ENCODE results near the gene SMCO2.

SMCO2 gene

DNA sequence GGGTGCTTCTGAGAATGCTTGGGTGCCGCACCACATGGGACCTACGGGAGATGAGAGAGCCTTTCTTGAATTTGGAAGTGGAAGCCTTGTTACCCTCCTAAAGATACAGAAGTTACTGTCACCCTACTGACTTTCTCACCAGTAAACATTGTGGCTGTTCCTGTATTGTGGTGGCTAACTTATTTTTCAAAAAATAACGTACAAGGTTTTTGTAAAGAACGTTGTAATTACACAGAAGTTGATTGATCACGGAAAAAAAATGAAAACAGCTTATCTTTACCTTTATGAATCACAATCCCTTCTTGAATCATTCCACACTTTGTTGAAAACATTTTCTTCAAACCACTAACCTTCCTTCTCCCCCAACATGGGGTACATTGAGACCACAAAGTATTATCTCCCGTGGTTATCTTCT lies 55.5 kb downstream of the SMCO2 start:
- DNase-seq, result no peak

GRCh38 chr12:27504507-27504906 lies 58.0 kb downstream of the SMCO2 start:
- DNase-seq, result no peak

DNA sequence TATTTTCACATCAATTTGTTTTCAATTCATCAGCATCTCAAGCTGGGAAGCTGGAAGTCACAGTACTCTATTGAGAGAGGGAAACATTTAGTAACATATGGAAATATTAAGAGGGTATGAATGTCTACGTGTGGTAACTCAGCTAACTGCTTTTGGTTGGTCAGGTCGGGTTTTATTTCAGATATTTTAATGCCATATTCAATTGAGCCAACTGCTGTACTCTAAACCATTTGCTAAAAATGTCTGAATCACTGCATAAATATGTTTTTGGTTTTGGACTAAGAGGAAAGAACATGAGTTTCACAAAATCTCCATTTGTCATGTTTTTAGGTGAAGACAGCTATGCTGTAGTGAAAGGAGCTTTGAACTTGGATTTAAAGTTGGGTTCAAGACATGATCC lies 58.6 kb downstream of the SMCO2 start:
- no peak for DNase-seq

DNA sequence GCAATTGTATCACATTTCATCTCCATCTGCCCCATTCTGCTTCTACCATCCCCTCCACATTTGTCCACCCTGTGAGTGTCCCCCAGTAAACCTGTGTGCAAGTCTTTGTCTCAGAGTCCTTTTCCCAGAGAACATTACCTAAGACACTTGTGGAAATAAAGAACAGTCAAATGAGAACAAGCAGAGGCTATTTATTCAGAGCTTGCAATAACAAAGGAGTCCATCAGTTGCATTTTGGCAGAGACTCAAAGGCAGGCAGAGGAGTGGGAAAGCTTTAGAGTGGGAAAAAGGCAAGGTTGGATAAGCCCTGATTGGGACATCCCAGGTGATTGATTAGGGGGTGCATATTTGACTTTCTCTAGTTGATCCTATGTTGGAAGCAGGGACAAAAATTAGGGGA lies 59.2 kb downstream of the SMCO2 start:
- DNase-seq, result no peak

DNA sequence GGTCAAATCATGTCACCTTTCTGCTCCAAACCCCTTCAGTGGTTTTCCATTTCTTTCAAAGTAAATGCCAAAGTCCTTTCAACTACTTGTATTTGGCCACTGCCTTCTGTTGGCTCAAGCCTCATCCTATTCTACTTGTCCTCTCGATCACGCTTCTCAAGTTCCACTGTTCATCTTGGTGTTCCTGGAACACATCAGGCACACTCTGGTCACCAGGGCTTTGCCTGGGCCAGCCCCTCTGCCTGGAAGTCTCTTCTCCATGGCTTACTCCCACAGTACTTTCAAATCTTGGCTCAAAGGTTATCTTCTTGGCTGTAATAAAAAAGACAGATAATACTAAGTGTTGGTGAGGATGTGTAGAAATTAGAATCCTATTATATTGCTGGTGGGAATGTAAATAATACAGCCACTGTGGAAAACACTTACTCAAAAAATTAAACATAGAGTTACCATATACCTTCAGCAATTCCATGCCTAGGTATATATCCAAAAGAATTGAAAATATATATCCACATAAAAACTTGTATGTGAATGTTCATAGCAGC lies 60.2 kb downstream of the SMCO2 start:
- DNase-seq, result no peak

DNA sequence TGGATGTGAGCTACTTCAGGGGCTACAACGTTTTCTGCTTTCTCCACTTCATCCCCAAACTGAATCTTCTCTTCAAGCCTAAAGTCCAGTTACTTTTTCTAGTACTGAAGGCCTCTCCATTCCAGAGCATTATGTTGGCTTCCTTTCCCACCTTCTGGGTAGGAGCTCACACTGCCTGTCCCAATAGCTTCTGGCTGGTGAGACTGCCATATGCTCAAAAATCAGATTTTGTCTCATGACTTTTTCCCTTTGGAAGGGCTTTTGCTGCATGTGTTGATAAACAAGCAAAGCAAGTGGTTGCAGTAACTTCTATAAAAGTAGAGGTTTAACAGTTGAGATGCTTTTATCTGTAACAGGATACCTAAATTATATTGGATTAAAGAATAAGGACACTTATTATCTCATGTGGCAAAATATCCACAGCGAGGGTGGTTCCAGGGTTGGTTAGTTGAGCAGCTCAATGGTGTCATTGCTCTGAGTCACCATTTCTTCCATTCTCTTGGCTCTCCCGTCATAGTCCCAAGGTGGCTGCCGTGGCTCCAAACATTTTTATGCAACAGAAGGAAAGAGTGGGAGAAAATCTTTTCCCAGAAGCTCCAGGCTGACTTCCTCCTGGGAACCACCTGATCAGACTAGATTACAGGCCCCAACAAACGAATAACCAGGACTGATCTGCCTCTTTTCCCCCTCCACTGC lies 62.3 kb downstream of the SMCO2 start:
- DNase-seq, result no peak

DNA sequence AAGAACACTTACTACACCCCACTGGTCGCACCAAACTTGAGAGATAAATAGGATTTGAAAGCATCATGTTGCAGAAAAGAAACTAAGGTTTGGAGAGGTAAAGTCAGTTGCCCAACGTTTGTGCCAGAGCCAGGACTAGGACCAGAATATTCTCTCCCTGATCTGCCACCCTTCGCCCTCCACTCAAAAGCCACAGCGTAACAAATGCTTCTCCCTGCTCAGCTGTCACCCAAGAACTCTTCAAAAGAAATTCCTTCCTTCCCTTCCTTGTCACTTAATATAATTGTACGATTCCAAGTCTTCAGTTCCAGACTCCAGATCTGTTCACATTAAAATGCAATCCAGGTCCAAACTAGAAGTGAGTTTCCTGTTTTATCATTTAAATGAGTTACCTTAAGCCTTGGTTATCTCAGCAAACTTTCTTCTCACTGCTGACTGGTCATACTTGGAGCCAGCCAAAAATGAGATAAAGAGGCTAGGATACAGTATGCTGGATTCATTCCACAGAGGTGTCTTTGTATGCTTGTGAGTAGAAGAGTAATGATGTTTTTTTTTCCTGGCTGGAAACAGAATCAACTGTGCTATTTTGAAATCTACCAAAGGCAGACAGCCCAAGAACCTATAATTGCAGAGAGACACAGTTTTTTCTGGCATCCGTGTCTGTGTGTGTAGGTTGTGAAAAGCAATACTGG lies 64.6 kb downstream of the SMCO2 start:
- no peak for DNase-seq

GRCh38 chr12:27511723-27512045 lies 65.1 kb downstream of the SMCO2 start:
- no peak for DNase-seq

DNA sequence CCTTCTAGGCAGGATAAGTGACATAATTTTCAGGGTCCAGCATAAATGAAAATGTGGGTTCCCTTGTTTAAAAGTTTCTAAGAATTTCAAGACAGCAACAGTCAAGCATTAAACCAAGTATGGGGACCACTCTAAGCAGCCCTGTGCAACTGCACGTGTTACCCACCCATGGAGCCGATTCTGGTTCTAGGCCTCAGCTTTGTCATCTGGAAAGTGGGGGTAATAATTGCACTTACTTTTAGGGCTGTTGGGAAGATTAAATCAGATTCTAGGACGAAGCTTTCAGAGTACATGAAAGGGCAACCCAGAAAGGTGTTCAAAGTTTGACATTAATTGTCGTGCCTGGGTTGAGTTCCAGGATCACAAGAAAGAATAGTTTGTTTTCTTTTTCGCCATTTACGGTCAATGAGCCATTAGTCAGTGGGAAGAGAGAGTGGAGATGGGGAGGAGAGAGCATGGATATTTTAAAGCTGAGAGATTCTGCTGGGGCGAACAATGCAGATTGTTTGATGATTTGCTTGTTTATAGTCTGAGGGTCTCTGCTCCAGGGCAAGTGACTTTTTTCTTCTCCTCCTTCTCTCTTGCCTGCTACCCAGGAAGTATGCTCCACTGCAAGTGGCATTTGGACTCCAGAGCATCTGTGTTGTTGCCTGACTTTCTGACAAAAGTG lies 66.8 kb downstream of the SMCO2 start:
- DNase-seq, result no peak

DNA sequence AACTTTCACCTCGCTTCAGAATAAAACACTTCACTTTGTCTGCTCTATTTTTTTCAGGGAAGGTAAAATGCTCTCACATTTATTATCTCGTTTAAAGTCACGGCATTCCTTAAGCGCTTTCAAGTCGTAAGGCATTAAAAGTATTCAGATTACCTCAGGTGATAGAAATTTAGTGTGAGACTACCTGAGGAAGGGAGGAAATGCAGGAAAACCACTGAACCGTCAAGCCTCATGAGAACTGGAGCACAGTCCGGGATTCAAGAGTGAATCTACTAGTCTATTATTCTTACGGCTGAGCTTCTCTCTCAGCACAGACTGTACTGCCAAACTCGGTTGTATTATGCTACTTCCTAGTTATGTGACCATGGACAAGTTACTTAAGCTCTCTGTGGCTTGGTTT lies 69.1 kb downstream of the SMCO2 start:
- no peak for DNase-seq

- DNase-seq, result no peak
Measured at GRCh38 chr12:27516625-27517024, 70.1 kb downstream of the SMCO2 start.

DNA sequence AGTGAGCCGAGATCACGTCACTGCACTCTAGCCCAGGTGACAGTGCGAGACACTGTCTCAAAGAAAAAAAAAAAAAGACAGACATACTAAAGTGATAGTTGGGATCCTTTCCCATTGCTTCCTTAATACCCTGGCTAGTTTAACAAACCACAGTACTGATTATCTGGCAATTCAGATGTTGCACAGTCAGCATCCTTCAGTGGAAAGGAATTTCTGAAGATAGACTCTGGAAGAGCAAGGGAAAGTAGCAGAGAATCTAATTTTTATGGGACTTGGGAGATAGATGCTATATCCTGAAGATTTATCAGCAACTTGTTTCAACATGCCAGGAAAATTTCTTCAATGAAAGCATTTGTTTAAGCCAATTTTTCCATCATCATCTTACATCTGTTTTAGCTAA lies 71.0 kb downstream of the SMCO2 start:
- DNase-seq, result no peak

DNA sequence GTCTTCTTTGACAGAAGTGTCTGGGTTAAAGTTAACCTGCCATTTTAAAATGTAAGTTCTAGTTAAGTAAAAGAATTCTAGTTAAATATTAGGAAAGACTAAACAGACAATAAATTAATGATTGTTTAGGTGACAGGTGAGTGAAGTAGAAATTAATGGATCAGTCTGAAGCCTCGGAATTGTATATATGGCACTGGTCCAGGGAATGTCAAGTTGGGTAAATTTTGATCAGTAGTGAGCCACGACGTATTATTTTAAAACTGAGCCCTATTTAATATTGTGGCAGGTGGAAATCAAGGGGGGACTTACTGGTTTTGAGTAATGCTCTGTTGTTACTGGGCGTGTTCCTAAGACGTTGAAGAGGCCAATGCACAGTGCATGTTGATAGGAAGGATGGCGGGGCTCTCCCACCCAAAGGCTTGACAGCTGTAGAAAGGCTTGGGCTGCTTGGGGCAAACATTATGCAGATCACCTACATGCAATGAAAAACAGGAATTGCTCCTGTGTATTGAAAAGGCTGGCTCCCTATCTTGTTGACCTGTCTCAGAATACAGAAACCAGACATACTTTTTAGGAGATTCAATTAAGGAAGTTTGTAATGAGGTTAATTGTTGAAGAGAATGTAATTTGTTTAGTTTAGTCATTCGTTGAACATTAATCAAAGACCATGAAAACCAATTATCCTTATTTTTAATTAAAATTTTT lies 71.6 kb downstream of the SMCO2 start:
- DNase-seq, result no peak

DNA sequence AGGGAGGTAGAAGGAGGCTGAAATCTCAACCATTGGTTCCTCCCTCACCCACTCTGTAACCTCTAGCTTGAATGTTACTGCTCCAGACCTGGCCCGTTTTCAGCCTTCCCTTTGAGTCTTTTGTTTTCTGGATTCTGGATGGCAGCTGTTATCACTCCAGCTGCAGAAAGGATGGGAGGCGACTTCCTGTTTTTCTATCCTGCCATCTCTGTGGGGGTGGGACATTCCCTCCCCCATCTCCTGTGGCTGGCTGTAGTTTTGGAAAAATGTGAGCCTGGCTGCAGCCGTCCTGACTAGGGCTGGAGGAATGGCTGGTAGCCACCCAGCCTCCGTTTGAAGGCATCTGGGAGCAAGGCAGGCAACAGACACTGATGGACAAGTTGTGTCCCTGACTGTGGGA lies 74.5 kb downstream of the SMCO2 start:
- no peak for DNase-seq

DNA sequence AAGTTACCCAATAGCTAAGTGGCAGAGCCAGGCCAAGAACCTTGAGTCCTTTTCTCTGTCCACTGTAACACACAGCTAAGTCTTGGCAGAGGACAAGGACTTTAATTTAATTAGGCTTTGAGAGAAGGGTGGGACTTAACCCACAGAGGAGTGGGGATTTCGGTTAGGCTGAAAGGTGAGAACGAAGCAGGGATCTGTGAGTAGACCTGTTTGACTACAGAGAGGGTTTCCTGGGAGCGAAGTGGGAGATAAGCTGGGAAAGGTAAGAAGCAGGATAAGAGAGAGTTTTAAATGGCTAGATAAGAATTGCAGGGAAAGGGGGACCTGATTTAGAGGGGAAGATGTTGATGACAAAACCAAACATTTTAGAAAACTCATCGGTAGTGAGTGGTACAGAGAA lies 75.4 kb downstream of the SMCO2 start:
- no peak for DNase-seq

DNA sequence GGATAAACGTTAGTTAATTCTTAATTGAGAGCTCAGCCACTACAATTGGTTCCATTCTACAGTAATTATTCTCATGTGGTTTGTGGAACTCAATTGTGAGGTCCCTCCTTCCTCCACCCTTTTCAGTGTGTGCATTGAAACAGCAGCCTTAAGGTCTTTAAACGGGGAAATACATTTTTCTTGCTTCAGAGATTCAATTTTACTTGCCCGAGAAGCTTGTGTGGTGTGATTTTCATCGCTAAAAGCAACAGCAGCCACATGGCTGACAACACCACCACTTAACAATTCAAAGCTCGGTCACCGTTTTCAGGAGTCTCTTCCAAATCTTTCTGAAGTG lies 76.7 kb downstream of the SMCO2 start:
- DNase-seq, result no peak

- peak; percentile 83 for DNase-seq
Measured at GRCh38 chr12:27523642-27524493, 77.3 kb downstream of the SMCO2 start, which contains the start of gene PPFIBP1. TSS of gene PPFIBP1 (plus strand) at chr12:27524206. CDS start at chr12:27633397, 109,191 bp downstream.

GRCh38 chr12:27524494-27524835 lies 77.9 kb downstream of the SMCO2 start:
- no peak for DNase-seq

DNA sequence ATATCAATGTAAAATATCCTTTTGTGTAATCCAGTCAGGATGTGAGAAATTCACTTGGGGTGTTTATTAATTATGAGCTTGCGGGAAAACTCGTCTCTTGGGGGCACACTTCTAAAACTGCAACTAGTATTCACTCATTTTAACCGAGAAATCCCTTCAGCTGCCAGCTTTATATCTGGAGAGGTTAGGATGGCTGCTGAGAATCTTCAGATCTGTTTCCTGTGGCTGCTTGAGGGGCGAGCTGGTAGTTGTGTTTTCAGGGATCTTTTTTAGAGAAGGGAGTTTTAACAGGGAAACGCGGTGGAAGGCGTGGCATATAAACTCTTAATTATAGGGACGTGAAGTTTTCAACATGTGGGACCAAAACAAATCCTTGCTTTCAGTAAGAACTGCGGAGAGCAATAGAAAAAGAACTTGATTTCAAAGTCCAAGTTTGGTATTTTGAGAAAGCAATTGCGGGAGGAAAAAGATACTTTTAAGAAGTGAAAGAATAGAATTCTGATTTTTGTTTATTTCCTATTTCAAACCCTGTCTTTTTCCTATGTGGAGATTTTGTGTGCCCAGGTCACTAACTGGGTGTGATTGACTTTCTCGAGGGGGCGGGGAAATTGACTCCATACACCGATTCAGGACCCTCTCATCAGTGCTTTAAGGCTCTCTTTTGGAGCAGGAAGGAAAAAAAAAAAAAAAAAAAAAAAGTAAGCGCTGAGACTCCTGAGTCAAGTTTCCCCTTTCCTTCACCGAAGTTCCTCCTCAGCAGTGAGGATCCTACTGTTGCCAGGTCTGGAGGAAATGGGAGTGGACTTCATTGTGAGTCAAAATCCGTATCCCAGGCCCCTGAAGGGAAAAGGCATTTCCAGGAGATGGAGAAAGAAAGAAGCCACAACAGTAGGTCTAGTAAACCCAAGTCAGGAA lies 78.6 kb downstream of the SMCO2 start:
- no peak for DNase-seq

- DNase-seq, result no peak
Measured at GRCh38 chr12:27527512-27527911, 81.0 kb downstream of the SMCO2 start.

GRCh38 chr12:27528788-27529187 lies 82.3 kb downstream of the SMCO2 start:
- DNase-seq, result no peak
